Kasumi-1 (cell line): ENCODE data around the gene CENPO.

Source experiments
- DNase-seq, 2 experiments: peaks; one replicate each; lab custom pipeline; 2025; lab: John Stamatoyannopoulos, UW

CENPO gene

GRCh38 chr2:24792874-24793760 lies at the start of gene CENPO, which contains the start of gene PTRHD1:
TSS of gene CENPO (plus strand) at chr2:24793425. CDS start at chr2:24793920, 495 bp downstream.
TSS of gene PTRHD1 (minus strand) at chr2:24793391. CDS start at chr2:24793377, 14 bp downstream.
- peak; percentile 92 to 94 for DNase-seq

GRCh38 chr2:24743924-24744323 lies 49.3 kb upstream of the CENPO start:
- no peak for DNase-seq

GRCh38 chr2:24744356-24744755 lies 48.9 kb upstream of the CENPO start:
- no peak for DNase-seq

GRCh38 chr2:24745825-24746224 lies 47.4 kb upstream of the CENPO start:
- DNase-seq: no peak

- no peak for DNase-seq
Measured at GRCh38 chr2:24747299-24747698, 45.9 kb upstream of the CENPO start.

GRCh38 chr2:24749069-24749691 lies 44.0 kb upstream of the CENPO start:
- DNase-seq: no peak

GRCh38 chr2:24754985-24755705 lies 38.1 kb upstream of the CENPO start:
- no peak for DNase-seq

GRCh38 chr2:24756789-24757188 lies 36.4 kb upstream of the CENPO start:
- DNase-seq: no peak

GRCh38 chr2:24761866-24762265 lies 31.4 kb upstream of the CENPO start:
- DNase-seq: no peak

- no peak for DNase-seq
Measured at GRCh38 chr2:24762518-24762917, 30.7 kb upstream of the CENPO start.

- DNase-seq: no peak
Measured at GRCh38 chr2:24763843-24764242, 29.4 kb upstream of the CENPO start.

GRCh38 chr2:24766609-24767008 lies 26.6 kb upstream of the CENPO start:
- DNase-seq: peak in 1 of 2 experiments; percentile 46

- DNase-seq: no peak
Measured at GRCh38 chr2:24768013-24768412, 25.2 kb upstream of the CENPO start.

GRCh38 chr2:24768601-24769000 lies 24.6 kb upstream of the CENPO start:
- DNase-seq: no peak

GRCh38 chr2:24771061-24771460 lies 22.2 kb upstream of the CENPO start:
- no peak for DNase-seq

GRCh38 chr2:24771764-24772586 lies 21.2 kb upstream of the CENPO start:
- no peak for DNase-seq

GRCh38 chr2:24774373-24774772 lies 18.9 kb upstream of the CENPO start:
- DNase-seq: no peak

GRCh38 chr2:24779116-24779515 lies 14.1 kb upstream of the CENPO start:
- DNase-seq: no peak

- no peak for DNase-seq
Measured at GRCh38 chr2:24783641-24784040, 9.6 kb upstream of the CENPO start.

GRCh38 chr2:24785671-24786321 lies 7.4 kb upstream of the CENPO start:
- peak; percentile 86 to 93 for DNase-seq

GRCh38 chr2:24787532-24787931 lies 5.7 kb upstream of the CENPO start:
- no peak for DNase-seq
